Stimulated activated CD4-positive, alpha-beta T cell treated with anti-CD3 and anti-CD28 coated beads, Interleukin-12 subunit alpha, Interleukin-12 subunit beta, amount 100 ng/mL, for 24 hours (primary cell): ENCODE data around the gene CLCNKA.

ENCODE experiments used
- DNase-seq, 2 experiments: peaks; one replicate each; pipeline ENCODE4 v3.0.0-alpha.2; 2020; ENCODE audit warnings: low read depth in 2 of 2

Gene CLCNKA

GRCh38 chr1:16063226-16063829 is 41.5 kb downstream of the CLCNKA start:
- DNase-seq = no peak

DNA sequence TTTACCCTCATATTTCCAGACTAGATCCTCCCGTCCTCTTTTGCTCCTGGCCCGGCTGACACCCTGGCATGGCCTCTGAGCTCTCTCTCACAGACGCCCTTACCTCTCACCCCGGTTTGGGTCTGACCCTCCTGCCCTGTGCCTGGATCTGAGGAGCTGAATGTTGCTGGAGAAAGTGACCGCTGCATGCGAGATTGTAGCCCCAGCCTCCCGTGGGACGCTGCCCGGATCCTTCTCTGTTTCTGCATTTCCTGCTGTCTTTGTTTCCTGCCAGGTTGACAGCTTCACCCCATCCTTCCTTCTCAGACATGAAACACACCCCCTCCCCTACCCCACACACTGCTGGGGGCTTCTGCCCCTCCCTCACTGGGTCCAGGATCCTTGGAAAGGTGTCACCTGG is 42.1 kb downstream of the CLCNKA start:
- DNase-seq = no peak

DNA sequence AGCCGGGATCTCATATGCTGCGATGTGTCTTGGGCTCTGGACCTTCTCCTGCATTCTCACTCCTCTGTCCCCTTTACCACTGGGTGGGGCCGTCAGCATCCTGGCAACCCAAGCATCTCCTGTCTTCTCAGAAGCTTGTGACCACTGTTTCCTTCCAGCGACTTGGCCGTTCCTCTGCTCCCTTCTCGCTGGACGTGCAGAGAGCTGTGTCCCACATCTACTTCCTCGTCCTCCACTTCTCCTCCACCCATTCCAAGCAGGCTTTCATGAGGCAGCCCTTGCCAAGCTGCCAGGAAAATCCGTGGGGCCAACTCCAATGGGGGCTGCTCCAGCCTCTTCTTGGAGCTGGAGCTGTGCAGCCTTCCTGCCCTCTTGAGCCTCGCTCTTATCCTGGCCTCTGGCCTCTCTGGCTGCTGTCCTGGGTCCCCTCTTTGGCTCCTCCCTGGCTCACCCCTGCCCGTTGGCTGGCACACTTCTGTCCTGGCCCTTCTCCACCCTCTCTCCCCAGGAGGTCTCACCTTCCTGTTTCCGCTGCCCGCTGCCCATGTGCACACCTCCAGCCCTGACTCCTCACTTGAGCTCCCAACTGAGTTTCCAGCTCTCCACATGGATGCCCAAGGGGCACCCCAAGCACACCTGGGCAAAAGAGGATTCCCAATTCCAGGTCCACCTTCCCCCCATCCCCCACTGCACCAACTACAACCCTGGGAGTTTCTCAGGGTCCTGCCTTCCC is 42.9 kb downstream of the CLCNKA start:
- DNase-seq = no peak

DNA sequence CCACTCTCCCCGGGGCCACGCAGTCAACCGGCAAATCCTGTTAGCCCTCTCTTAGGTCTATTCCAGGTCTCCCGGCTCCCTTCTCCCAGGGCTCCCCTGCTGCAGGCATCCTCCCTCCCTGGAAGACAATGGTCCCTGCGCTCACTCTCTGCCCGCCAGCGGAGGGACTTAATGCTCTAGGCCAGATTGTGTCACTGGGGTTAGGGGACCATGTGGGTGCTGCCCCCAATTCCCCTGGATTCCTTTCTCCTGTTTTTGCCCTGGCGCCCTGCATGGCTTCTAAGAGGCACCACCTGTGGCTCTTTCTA is 43.4 kb downstream of the CLCNKA start:
- no peak for DNase-seq

DNA sequence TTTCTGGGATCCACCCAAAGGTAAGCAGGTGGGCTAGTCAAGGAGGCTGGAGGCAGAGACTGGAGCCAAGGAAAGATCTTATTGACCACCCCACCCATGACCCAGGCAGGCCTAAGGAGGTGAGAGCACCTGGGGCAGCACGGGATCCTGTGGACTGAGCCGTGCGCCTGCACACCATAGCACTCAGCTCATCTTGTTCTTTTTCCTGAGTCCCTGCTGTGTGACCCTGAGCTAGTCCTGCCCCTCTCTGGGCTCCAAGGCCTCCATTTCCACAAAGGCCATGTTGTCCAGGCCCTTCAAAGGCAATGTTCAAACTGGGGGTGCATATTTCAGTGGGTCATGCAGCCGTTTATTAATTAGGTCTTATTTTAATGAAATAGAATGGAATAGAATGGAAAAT is 44.4 kb downstream of the CLCNKA start:
- no peak for DNase-seq

DNA sequence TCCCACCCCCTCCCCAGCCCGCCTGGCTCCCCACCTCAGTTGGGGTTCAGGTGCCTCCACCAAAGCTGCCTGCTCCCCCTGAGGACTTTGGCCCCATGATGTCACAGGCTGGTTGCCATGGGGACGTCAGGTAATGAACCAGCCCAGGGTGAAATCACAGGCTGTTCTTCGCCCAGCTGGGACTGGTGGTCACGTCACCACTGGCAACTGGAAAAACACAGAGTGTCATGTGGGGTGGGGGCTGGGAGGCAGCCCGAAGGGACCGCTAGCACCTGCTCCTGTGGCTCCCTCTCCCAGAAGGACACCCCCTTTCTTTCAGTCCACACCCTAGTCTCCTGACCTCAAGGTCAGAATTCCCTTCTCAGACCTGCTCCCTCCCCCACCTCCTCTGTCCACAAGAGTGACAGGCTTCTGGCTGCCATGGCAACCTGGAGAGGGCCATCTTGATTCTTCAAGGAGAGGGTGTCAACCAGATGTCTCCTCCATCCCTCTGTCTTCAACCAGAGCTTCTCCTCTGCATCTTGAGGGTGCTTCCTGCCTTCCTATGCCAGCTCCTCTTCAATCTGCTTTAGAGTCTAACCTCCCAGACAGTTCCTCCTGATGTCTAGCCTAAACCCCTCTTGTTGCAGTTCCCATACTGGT is 45.4 kb downstream of the CLCNKA start:
- DNase-seq = no peak

- no peak for DNase-seq
Observed at GRCh38 chr1:16067933-16068332, 46.1 kb downstream of the CLCNKA start.

- DNase-seq = no peak
Observed at GRCh38 chr1:16068356-16069270, 46.8 kb downstream of the CLCNKA start.

- no peak for DNase-seq
Observed at GRCh38 chr1:16070640-16071355, 49.0 kb downstream of the CLCNKA start.

DNA sequence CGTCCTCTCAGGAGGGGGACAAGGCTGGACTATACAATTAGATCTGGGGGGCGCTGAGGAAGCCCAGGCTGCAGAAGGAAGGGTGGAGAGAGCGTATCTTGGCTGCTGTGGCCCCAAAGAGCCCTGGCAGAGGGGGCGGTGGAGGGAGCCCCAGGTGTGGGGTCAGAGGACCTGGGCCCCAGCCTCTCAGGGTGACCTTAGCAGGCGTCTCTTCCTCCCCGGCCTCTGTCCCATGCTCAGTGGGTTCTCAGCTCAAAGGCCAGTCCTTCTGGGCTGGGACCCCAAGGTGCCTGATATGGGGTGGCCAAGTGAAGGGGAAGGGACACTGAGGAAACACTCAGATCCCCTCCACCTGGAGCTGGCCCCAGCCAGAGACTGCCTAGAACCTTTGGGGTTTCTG is 49.8 kb downstream of the CLCNKA start:
- no peak for DNase-seq

GRCh38 chr1:16072095-16072494 is 50.3 kb downstream of the CLCNKA start:
- DNase-seq = no peak

DNA sequence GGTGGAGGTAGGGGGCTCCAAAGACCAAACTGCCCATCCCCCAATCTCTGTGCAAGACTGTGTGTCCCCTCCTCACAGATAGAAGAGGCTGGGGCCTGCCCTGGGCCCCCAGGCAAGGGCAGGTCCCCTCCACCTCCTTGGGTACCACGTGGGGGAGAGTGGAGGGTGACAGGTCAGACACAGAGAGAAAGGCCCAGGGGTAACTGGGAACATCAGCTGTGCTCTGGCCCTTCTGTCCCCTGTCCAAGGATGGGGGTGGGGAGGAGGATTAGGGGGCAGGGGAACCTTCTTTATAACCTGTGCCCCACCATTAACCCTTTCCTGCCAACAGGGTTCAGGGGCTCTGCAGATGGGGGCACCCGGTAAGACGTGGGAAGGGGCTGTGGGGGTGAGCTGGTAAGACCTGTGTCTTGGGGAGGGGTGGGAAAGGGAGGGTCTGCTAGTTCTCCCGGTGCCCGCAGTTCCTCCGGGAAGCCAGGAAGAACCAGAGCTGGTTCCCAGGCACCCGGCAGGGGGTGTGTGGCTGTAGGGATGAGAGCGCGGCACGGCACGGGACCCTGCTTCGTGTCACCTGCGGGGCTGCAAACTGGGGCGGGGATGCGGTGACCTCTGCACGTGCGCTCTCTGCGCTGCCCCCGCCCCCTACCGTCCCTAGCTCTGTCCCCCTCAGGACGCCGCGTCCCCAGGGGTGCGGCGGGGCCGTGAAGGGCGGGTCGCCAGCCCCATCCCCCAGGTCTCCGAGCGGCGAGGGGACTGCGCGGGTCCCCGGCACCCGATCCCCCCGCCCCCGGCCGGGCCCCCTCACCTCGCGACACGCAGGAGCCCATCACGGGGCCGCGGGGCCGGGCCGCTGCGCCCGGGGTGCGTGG is 51.0 kb downstream of the CLCNKA start:
- no peak for DNase-seq

GRCh38 chr1:16073490-16074119 is 51.8 kb downstream of the CLCNKA start, which contains the start of gene FAM131C:
FAM131C (minus strand) TSS chr1:16073651; CDS start chr1:16073442, 209 bp downstream.
- peak in 1 of 2 experiments; percentile 13 for DNase-seq

GRCh38 chr1:16074217-16074616 is 52.4 kb downstream of the CLCNKA start:
- DNase-seq = no peak

DNA sequence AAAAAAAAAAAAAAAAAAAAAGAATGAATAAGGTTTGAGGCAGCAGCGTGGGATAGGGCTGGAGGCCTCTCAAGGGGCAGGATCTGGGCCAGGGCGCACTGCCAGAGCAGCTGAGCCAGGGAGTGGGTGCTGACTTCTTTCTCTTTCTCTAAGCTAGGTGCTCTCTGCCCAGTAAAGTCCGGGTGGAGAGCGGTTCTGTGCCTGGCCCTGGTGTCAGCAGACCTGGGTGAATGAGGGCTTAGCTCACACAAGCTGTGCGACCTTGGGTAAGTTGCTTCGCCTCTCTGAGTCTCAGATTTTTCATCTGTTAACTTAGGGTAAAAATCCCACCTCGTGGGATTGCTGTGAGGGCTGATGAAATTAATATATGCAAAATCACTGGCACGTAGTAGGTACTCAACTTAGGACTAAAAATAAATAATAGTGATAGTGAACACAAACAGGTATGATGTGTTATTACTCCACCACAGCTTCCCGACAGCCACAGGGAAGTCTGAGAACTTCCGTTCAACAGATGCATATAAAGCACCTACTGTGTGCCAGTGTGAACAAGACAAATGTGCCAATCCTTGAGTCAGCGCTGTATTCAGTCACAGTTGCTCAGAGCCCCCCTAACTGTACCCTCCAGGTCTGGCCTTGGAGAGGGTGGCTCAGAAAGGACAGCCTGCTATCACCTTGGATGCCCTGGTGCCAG is 53.6 kb downstream of the CLCNKA start:
- DNase-seq = no peak

GRCh38 chr1:16076031-16076864 is 54.4 kb downstream of the CLCNKA start:
- no peak for DNase-seq

DNA sequence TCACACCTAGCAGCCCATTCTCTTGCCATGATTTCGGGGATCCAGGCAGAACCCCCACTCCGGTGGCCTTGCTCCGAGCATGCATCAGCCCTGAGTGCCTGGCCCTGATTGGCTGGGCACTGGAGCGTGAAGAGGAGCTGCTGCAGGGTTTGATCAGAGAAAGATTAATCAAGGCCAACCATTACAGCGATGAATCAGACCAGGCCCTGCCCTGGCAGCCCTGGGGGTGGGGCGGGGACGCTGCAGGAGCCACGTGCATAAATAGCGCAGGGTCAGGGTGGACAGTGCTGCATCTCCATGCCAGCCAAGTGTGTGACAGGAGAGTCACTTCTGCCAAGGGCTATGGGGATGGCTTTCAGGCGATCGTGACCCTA is 55.0 kb downstream of the CLCNKA start:
- no peak for DNase-seq

DNA sequence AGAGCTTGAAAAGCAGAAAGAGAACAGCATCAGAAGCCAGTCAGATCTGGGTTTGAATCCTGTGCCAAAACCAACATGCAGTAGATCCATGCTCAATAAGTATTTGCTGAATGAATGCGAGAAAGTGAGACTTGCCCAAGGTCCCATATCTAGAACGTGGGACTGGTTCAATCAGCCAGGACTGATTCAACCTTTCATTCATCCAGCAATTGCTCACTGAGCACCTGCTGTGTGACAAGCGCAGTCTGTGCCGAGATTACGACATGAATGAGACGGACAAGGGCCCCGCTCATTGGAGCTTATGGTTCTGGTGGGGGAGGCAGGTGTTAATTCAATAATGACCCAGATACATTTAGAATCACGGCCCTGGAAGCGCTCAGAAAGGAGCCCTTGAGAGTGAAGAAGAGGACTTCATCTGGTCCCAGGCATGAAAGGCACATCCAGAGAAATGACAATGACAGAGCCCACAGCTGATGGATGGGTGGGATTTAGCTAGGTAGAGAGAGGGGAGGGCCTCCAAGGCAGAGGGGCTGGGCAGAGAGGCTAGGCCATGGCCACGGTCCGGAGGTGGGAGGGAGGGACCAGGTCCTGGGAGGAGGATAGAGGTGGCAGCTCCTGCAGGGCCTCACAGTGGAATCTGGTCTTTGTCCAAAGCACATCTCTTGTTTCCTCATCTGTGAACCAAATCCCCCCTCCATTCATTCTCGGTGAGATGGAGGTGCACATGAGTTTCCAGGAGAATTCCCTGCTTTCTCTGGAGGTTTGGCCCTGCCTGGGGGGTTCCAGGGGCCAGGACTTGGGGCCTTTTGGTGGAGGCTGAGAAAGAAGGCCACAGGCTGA is 55.8 kb downstream of the CLCNKA start:
- no peak for DNase-seq
